ENCODE measurements around the gene GRHPR.

GRCh38 chr9:37486256-37486615 is 63.7 kb downstream of the GRHPR start:
- TF ChIP-seq CTCF (IDR thresholded peaks at IDR 0.05) = no peak
- TF ChIP-seq POLR2AphosphoS5 (IDR thresholded peaks at IDR 0.05) = no peak
- TF ChIP-seq POLR2A (IDR thresholded peaks at IDR 0.05; ENCODE audit: low read depth) = no peak

All from esophagus muscularis mucosa (tissue), 3 donors.